Measurements from ENCODE around the gene RAP1B.

Gene RAP1B

DNA sequence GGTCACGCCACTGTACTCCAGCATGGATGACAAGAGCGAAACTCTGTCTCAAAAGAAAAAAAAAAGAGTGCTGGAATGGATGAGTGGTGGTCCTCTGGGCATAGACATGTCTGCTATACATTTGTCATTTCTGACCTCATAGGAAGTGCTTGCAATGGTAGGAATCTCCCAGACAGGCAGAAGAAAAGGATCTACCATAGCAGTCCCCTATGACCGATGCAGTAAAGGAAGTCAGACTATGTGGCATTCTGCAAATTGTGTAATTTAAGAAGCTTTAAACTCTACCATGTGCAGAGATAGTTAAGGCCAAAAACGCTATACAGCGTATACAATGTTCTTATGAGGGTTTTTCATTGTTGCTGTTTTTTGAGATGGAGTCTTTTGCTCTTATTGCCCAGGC lies 24.7 kb upstream of the RAP1B start:
- no peaks in the 10 kb centered on the region for H3K9me3 ChIP-seq (ENCODE audit: control insufficient read depth, low read length)

DNA sequence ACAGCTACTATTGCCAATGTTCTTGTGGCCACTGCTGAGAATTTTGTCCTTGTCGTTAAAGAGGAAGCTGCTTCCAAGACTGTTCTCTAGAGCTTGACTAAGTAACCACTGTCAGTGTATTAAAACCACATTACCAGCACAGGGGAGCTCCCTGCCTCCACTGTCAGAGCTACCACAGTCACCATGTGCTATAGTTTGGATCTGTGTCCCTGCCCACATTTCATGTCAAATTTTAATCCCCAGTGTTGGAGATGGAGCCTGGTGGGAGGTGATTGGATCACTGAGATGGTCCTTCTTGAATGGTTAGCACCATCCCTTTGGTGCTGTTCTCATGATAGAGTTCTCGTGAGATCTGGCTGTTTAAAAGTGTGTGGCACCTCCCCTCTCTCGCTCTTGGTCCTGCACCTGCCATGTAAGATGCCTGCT lies 23.2 kb upstream of the RAP1B start:
- Histone ChIP-seq H3K4me1 (ENCODE audit: control insufficient read depth, insufficient read depth, low read length) (no peaks in the 10 kb centered on the region), H3K36me3 (ENCODE audit: control insufficient read depth, insufficient read depth, low read length) (no peaks in the 10 kb centered on the region), H3K4me3 (ENCODE audit: low read length) (no peak overlapping the region), H3K27me3 (ENCODE audit: control insufficient read depth, insufficient read depth, low read length) (no peaks in the 10 kb centered on the region), H3K9me3 (ENCODE audit: control insufficient read depth, low read length) (no peaks in the 10 kb centered on the region), H3K9ac (ENCODE audit: low read length) (no peak overlapping the region)

More for the DNA sequence above, 24.7 kb upstream of the RAP1B start:
- Histone ChIP-seq H3K4me3 (ENCODE audit: low read length) (no peak overlapping the region), H3K4me1 (ENCODE audit: control insufficient read depth, insufficient read depth, low read length) (no peaks in the 10 kb centered on the region), H3K36me3 (ENCODE audit: control insufficient read depth, insufficient read depth, low read length) (no peaks in the 10 kb centered on the region), H3K9ac (ENCODE audit: low read length) (no peak overlapping the region), H3K27me3 (ENCODE audit: control insufficient read depth, insufficient read depth, low read length) (no peaks in the 10 kb centered on the region)

- Histone ChIP-seq H3K27me3 (ENCODE audit: control insufficient read depth, insufficient read depth, low read length) (no peaks in the 10 kb centered on the region), H3K4me3 (ENCODE audit: low read length) (no peak overlapping the region), H3K9ac (ENCODE audit: low read length) (no peak overlapping the region), H3K36me3 (ENCODE audit: control insufficient read depth, insufficient read depth, low read length) (no peaks in the 10 kb centered on the region), H3K9me3 (ENCODE audit: control insufficient read depth, low read length) (no peaks in the 10 kb centered on the region), H3K4me1 (ENCODE audit: control insufficient read depth, insufficient read depth, low read length) (no peaks in the 10 kb centered on the region)
Observed at GRCh38 chr12:68589194-68589593, 21.5 kb upstream of the RAP1B start.

GRCh38 chr12:68591734-68592418 lies 18.8 kb upstream of the RAP1B start:
- Histone ChIP-seq H3K4me1 (ENCODE audit: control insufficient read depth, insufficient read depth, low read length) (no peaks in the 10 kb centered on the region), H3K36me3 (ENCODE audit: control insufficient read depth, insufficient read depth, low read length) (no peaks in the 10 kb centered on the region), H3K9ac (ENCODE audit: low read length) (no peak overlapping the region), H3K27me3 (ENCODE audit: control insufficient read depth, insufficient read depth, low read length) (no peaks in the 10 kb centered on the region), H3K4me3 (ENCODE audit: low read length) (no peak overlapping the region), H3K9me3 (ENCODE audit: control insufficient read depth, low read length) (no peaks in the 10 kb centered on the region)

DNA sequence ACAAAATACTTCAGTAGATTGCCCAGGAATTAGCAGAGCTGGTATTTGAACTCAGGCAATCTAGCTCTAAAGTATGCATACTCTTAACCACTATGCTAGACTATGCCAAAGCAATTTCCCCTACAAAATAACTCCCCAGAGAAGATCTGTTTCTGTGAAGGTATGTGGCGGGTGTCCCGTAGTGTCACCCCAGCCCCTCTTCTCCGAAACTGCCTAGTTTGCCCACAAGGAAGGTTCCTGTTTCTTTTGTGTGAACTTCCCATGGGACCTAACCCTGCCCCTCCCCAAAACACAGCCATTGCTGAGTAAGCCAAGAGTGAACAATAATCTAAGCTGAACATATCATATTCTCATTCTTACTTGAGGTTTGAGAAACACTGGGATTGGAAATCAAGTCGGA lies 15.5 kb upstream of the RAP1B start:
- Histone ChIP-seq H3K4me1 (ENCODE audit: control insufficient read depth, insufficient read depth, low read length) (no peaks in the 10 kb centered on the region), H3K4me3 (ENCODE audit: low read length) (no peak overlapping the region), H3K27me3 (ENCODE audit: control insufficient read depth, insufficient read depth, low read length) (no peaks in the 10 kb centered on the region), H3K9me3 (ENCODE audit: control insufficient read depth, low read length) (no peaks in the 10 kb centered on the region), H3K9ac (ENCODE audit: low read length) (no peak overlapping the region), H3K36me3 (ENCODE audit: control insufficient read depth, insufficient read depth, low read length) (no peaks in the 10 kb centered on the region)

DNA sequence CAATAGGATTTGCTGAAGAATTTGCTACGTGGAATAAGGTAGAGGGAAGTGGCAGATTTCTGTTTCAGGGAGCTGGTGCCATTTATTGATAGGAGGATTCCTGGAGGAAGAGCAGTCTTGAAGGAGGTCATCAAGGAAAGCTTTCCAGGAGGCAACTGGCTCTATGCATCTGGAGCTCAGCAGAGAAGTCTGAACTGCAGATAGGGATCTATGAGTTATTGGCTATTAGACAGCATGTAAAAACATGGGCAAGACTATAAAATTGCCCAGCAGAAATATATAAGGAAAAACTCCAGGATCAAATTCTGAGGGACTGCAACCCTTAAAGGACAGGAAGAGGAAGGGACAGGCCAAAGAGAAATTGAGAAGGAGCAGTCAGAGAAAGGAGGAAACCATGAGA lies 8.9 kb upstream of the RAP1B start:
- Histone ChIP-seq H3K27me3 (ENCODE audit: control insufficient read depth, insufficient read depth, low read length) (no peaks in the 10 kb centered on the region), H3K9me3 (ENCODE audit: control insufficient read depth, low read length) (no peaks in the 10 kb centered on the region), H3K36me3 (ENCODE audit: control insufficient read depth, insufficient read depth, low read length) (no peaks in the 10 kb centered on the region), H3K9ac (ENCODE audit: low read length) (no peak overlapping the region), H3K4me3 (ENCODE audit: low read length) (no peak overlapping the region), H3K4me1 (ENCODE audit: control insufficient read depth, insufficient read depth, low read length) (no peaks in the 10 kb centered on the region)

GRCh38 chr12:68602720-68603119 lies 8.0 kb upstream of the RAP1B start:
- H3K9ac ChIP-seq (ENCODE audit: low read length) = no peak overlapping the region
- H3K27me3 ChIP-seq (ENCODE audit: control insufficient read depth, insufficient read depth, low read length) = no peaks in the 10 kb centered on the region
- H3K4me1 ChIP-seq (ENCODE audit: control insufficient read depth, insufficient read depth, low read length) = no peaks in the 10 kb centered on the region
- H3K9me3 ChIP-seq (ENCODE audit: control insufficient read depth, low read length) = no peaks in the 10 kb centered on the region
- no peak overlapping the region for H3K4me3 ChIP-seq (ENCODE audit: low read length)
- H3K36me3 ChIP-seq (ENCODE audit: control insufficient read depth, insufficient read depth, low read length) = no peaks in the 10 kb centered on the region

DNA sequence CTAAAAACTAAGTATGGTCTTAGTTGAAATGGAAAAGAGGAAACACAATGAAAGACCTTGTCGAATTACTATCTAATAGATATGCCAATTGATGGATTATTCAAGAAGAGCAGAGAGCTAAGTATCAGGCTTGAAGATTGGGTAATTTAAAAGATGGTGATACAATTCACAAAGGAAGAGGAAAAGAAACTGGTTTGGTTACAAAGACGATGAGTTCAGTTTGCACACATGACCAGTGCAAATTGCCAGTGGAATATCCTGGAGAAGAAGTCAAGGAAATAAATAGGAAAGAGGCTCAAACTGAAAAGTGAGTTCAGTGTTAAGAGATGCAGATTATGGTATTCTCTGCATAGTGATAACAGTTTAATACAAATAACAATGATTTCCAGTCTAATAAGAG lies 2.5 kb upstream of the RAP1B start:
- H3K36me3 ChIP-seq (ENCODE audit: control insufficient read depth, insufficient read depth, low read length) = no peaks in the 10 kb centered on the region
- peaks cover 14% of the 10 kb centered on the region for H3K4me1 ChIP-seq (ENCODE audit: control insufficient read depth, insufficient read depth, low read length)
- H3K4me3 ChIP-seq (ENCODE audit: low read length) = no peak overlapping the region
- H3K9me3 ChIP-seq (ENCODE audit: control insufficient read depth, low read length) = no peaks in the 10 kb centered on the region
- no peak overlapping the region for H3K9ac ChIP-seq (ENCODE audit: low read length)
- no peaks in the 10 kb centered on the region for H3K27me3 ChIP-seq (ENCODE audit: control insufficient read depth, insufficient read depth, low read length)

DNA sequence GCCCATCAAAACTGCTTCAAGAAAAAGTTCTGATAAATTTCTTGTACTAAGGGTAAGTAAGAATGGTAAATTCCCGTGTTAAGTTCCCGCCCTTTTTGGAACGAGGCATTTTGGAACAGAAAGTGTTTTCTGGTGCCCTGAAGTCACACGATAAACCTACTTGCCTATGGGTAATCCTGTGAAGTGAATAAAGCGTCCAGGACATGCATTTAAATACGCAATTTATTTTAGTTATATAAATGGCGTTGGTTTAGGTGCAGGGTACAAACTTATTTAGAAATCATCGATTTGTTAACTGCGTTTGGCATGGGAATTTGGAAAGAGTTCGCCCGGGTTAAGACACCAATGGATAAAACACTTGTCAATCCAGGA lies 715 bp upstream of the RAP1B start:
- Histone ChIP-seq H3K4me3 (ENCODE audit: low read length) (peak overlapping the region; percentile 38), H3K9ac (ENCODE audit: low read length) (peak overlapping the region; percentile 82), H3K27me3 (ENCODE audit: control insufficient read depth, insufficient read depth, low read length) (no peaks in the 10 kb centered on the region), H3K9me3 (ENCODE audit: control insufficient read depth, low read length) (no peaks in the 10 kb centered on the region), H3K4me1 (ENCODE audit: control insufficient read depth, insufficient read depth, low read length) (peaks cover 27% of the 10 kb centered on the region), H3K36me3 (ENCODE audit: control insufficient read depth, insufficient read depth, low read length) (no peaks in the 10 kb centered on the region)

DNA sequence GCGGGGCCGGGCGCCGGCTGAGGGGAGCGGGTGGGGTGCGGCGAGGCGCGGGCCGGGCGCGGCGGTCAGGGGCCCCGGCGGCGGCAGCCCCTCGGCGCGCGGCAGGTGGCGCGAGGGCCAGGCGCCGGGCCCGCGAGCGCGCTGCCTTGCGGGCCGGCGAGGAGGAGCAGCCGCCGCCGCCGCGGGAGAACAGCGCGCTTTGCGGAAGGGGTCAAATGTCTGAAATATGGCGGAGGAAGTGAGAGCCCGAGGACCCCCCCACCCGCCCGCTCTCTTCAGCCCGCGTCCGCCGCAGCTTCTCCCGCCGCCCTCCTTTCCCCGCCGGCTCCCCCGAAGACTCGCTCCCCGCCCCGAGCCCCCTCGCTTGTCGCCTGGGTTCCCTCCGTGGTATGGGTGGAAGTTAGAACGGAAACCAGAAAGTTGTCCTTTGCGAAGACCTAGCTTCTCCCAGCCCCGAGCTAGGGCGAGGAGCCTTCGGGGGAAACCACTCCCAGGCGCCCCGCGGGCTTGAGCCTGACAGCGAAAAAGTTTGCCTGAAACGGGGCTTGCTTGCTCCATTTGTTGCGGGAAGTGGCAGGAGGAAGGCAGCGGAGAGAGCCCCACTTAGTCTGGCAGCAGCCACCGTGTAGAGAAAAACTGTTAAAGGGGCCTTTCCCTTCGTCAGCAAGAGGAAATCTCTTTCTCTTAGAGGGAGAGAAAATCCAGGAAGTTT lies 551 bp downstream of the RAP1B start:
- H3K9ac ChIP-seq (ENCODE audit: low read length) = peak overlapping the region; percentile 99
- no peaks in the 10 kb centered on the region for H3K27me3 ChIP-seq (ENCODE audit: control insufficient read depth, insufficient read depth, low read length)
- no peaks in the 10 kb centered on the region for H3K9me3 ChIP-seq (ENCODE audit: control insufficient read depth, low read length)
- no peaks in the 10 kb centered on the region for H3K36me3 ChIP-seq (ENCODE audit: control insufficient read depth, insufficient read depth, low read length)
- H3K4me1 ChIP-seq (ENCODE audit: control insufficient read depth, insufficient read depth, low read length) = peaks cover 28% of the 10 kb centered on the region
- H3K4me3 ChIP-seq (ENCODE audit: low read length) = peak overlapping the region; percentile 79

DNA sequence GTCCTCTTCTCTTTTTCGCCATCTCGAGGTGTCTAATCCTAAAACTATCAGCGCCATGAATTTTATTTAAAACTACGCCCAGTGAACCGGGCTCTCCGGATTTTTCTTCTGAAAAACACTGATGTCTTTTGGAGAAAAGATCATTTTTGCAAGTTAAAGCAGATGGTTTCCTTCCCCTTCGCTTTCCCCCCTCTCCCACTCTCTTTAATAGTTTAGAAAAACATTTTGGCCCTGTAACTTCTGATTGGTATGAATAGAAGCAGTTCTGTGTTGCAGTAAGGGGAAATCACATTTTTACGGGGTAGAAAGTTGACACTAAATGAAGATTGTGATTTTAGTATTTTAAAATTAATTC lies 1.1 kb downstream of the RAP1B start:
- Histone ChIP-seq H3K27me3 (ENCODE audit: control insufficient read depth, insufficient read depth, low read length) (no peaks in the 10 kb centered on the region), H3K4me1 (ENCODE audit: control insufficient read depth, insufficient read depth, low read length) (peaks cover 32% of the 10 kb centered on the region), H3K36me3 (ENCODE audit: control insufficient read depth, insufficient read depth, low read length) (no peaks in the 10 kb centered on the region), H3K4me3 (ENCODE audit: low read length) (peak overlapping the region; percentile 79), H3K9ac (ENCODE audit: low read length) (peak overlapping the region; percentile 99), H3K9me3 (ENCODE audit: control insufficient read depth, low read length) (no peaks in the 10 kb centered on the region)

DNA sequence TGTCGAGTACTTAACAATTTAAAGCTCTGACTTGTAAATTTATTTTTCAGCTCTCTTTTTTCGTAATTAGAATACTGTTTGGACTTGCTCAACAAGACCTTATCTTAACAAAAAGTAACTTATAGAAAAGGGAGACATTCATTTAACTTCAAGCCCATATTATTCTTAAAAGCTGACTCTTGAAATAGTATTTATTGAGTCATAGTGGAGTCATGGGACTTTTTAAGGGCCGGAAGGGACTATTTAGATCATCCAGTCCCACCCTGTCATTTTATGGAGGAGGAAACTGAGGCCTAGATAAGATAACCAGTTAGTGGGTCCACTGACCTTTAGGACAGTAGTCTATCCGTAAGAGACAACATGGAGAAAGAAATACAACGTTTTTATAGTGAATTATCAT lies 1.5 kb downstream of the RAP1B start:
- Histone ChIP-seq H3K9ac (ENCODE audit: low read length) (peak overlapping the region; percentile 99), H3K36me3 (ENCODE audit: control insufficient read depth, insufficient read depth, low read length) (no peaks in the 10 kb centered on the region), H3K9me3 (ENCODE audit: control insufficient read depth, low read length) (no peaks in the 10 kb centered on the region), H3K4me1 (ENCODE audit: control insufficient read depth, insufficient read depth, low read length) (peaks cover 33% of the 10 kb centered on the region), H3K4me3 (ENCODE audit: low read length) (peak overlapping the region; percentile 79), H3K27me3 (ENCODE audit: control insufficient read depth, insufficient read depth, low read length) (no peaks in the 10 kb centered on the region)
